GM21825 (cell line): ENCODE data around the gene TMEM184B.
A peak's percentile ranks its signal among the peaks of the same experiment; 100 is the strongest.

Experiments
- ATAC-seq: cut with Tn5 transposase; IDR thresholded peaks from one replicate; pipeline ENCODE4 v1.9.1; 2021; ENCODE audit warnings: mild to moderate bottlenecking, moderate library complexity; ENCODE audit not compliant: unreplicated experiment

Gene TMEM184B

GRCh38 chr22:38308791-38309498, 36.1 kb upstream of the TMEM184B start:
- ATAC-seq, result no peak

- peak; percentile 72 for ATAC-seq
Measured at GRCh38 chr22:38305471-38306448, 33.0 kb upstream of the TMEM184B start.

GRCh38 chr22:38304526-38304925, 31.7 kb upstream of the TMEM184B start:
- no peak for ATAC-seq

- no peak for ATAC-seq
Measured at GRCh38 chr22:38303974-38304373, 31.2 kb upstream of the TMEM184B start.

GRCh38 chr22:38302906-38303305, 30.1 kb upstream of the TMEM184B start:
- ATAC-seq, result no peak

- no peak for ATAC-seq
Measured at GRCh38 chr22:38300946-38301345, 28.1 kb upstream of the TMEM184B start.

- no peak for ATAC-seq
Measured at GRCh38 chr22:38300197-38300945, 27.6 kb upstream of the TMEM184B start.

- ATAC-seq, result no peak
Measured at GRCh38 chr22:38299770-38300102, 26.9 kb upstream of the TMEM184B start.

- no peak for ATAC-seq
Measured at GRCh38 chr22:38298312-38299005, 25.6 kb upstream of the TMEM184B start.

- ATAC-seq, result no peak
Measured at GRCh38 chr22:38296372-38296771, 23.6 kb upstream of the TMEM184B start.

- ATAC-seq, result no peak
Measured at GRCh38 chr22:38295863-38296262, 23.1 kb upstream of the TMEM184B start.

- no peak for ATAC-seq
Measured at GRCh38 chr22:38295339-38295738, 22.5 kb upstream of the TMEM184B start.

- ATAC-seq, result no peak
Measured at GRCh38 chr22:38294193-38294592, 21.4 kb upstream of the TMEM184B start.

- no peak for ATAC-seq
Measured at GRCh38 chr22:38292694-38293093, 19.9 kb upstream of the TMEM184B start.

- no peak for ATAC-seq
Measured at GRCh38 chr22:38291201-38291777, 18.5 kb upstream of the TMEM184B start.

- ATAC-seq, result no peak
Measured at GRCh38 chr22:38290347-38290746, 17.5 kb upstream of the TMEM184B start.

- no peak for ATAC-seq
Measured at GRCh38 chr22:38289583-38290082, 16.8 kb upstream of the TMEM184B start.

- no peak for ATAC-seq
Measured at GRCh38 chr22:38286915-38287669, 14.3 kb upstream of the TMEM184B start.

GRCh38 chr22:38285018-38285417, 12.2 kb upstream of the TMEM184B start:
- ATAC-seq, result no peak

GRCh38 chr22:38284042-38284402, 11.2 kb upstream of the TMEM184B start:
- no peak for ATAC-seq
